Smooth muscle cell (in vitro differentiated cells): ENCODE results near the gene ACO2. TPM values are rescaled to one million over a fixed set of nuclear protein-coding genes. Genes with fewer than 3 reads are reported as not detected.

Experiments
- DNase-seq: peaks from one replicate; lab custom pipeline; 2025; ENCODE audit not compliant: unreplicated experiment; lab: John Stamatoyannopoulos, UW
- H2AFZ ChIP-seq: fragments of 200-600 bp; sonication (generic); 2 replicates; pipeline ENCODE4 v1.6.0; 2016; ENCODE audit warnings: antibody characterized with exemption, low read depth, mild to moderate bottlenecking
- H3F3A ChIP-seq: fragments of 200-600 bp; sonication (generic); 2 replicates; pipeline ENCODE4 v1.6.0; 2017; ENCODE audit warnings: antibody characterized with exemption, low read depth
- H3K27ac ChIP-seq: fragments of 200-600 bp; sonication (generic); 2 replicates; pipeline ENCODE4 v1.5.1; 2016; ENCODE audit warnings: low read depth, mild to moderate bottlenecking
- H3K27me3 ChIP-seq: fragments of 200-600 bp; sonication (generic); 2 replicates; pipeline ENCODE4 v1.6.1; 2016; ENCODE audit warnings: low read depth, mild to moderate bottlenecking
- H3K36me3 ChIP-seq: fragments of 200-600 bp; sonication (generic); 2 replicates; pipeline ENCODE4 v1.5.1; 2016; ENCODE audit warnings: low read depth
- H3K4me1 ChIP-seq: fragments of 200-600 bp; sonication (generic); 2 replicates; pipeline ENCODE4 v1.5.1; 2016; ENCODE audit warnings: low read depth
- H3K4me2 ChIP-seq: fragments of 200-600 bp; sonication (generic); 2 replicates; pipeline ENCODE4 v1.6.0; 2016; ENCODE audit warnings: mild to moderate bottlenecking
- H3K4me3 ChIP-seq: fragments of 200-600 bp; sonication (generic); 2 replicates; pipeline ENCODE4 v1.5.1; 2016; ENCODE audit warnings: mild to moderate bottlenecking
- H3K79me2 ChIP-seq: fragments of 200-600 bp; sonication (generic); 2 replicates; pipeline ENCODE4 v1.6.0; 2016; ENCODE audit warnings: low read depth, mild to moderate bottlenecking
- H3K9ac ChIP-seq: fragments of 200-600 bp; sonication (generic); 2 replicates; pipeline ENCODE4 v1.6.0; 2016; ENCODE audit warnings: low read depth
- H3K9me3 ChIP-seq: fragments of 200-600 bp; sonication (generic); replicated peaks from 2 replicates; pipeline ENCODE4 v1.5.1; 2016; ENCODE audit warnings: low read depth
- H4K20me1 ChIP-seq: fragments of 200-600 bp; sonication (generic); 2 replicates; pipeline ENCODE4 v1.6.0; 2016; ENCODE audit warnings: low read depth
- WGBS: methylation state at CpG from one replicate; pipeline ENCODE4 v1.1.7; 2016; ENCODE audit warnings: low lambda C conversion rate; 5-methylcytosine and 5-hydroxymethylcytosine counted together
- polyA plus RNA-seq: library from polyadenylated mRNA; unstranded; fragments of >200 nt; fragmentation: Nextera tagmentation; extraction: Ambion mirVana; gene quantifications from 2 replicates; pipeline ENCODE4 v1.2.1, GENCODE V29; 2016
- total RNA-seq: library from RNA; depleted of rRNA; stranded (reverse); fragments of >200 nt; gene quantifications from 2 replicates; pipeline ENCODE4 v1.2.3, GENCODE V29; 2014
- TF ChIP-seq, protein P1 (sequence below): fragments of 200-600 bp; sonication (generic); IDR thresholded peaks from 2 replicates; pipeline ENCODE4 v1.5.1; 2017; ENCODE audit warnings: borderline replicate concordance, mild to moderate bottlenecking, antibody characterized with exemption; ENCODE audit not compliant: insufficient read depth, poor library complexity, severe bottlenecking

ACO2 gene
- total and polyA plus RNA-seq, 2 experiments from 2014 or later = 33.0 to 72.1 TPM

DNA sequence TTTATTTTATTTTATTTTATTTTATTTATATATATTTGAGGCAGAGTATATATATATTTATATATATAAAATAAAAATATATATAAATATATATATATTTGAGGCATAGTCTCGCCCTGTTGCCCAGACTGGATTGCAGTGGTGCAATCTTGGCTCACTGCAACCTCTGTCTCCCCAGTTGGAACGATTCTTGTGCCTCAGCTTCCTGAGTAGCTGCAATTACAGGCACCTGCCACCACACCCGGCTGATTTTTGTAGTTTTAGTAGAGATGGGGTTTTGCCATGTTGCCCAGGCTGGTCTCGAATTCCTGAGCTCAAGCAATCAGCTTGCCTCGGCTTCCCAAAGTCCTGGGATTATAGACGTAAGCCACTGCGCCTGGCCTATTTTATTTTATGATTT lies 31.4 kb downstream of the ACO2 start:
- Histone ChIP-seq H3K79me2 (peaks cover 26% of the 10 kb centered on the region), H4K20me1 (peaks cover 75% of the 10 kb centered on the region), H3K27me3 (no peaks in the 10 kb centered on the region), H3K4me1 (no peaks in the 10 kb centered on the region), H3K9ac (no peak overlapping the region), H3K4me2 (no peak overlapping the region), H3K36me3 (no peaks in the 10 kb centered on the region), H2AFZ (no peak overlapping the region), H3F3A (no peaks in the 10 kb centered on the region), H3K9me3 (no peaks in the 10 kb centered on the region), H3K27ac (no peak overlapping the region), H3K4me3 (no peak overlapping the region)
- 95% methylated on average over 7 of the region's 7 CpGs for WGBS
- TF ChIP-seq, protein P1, sequence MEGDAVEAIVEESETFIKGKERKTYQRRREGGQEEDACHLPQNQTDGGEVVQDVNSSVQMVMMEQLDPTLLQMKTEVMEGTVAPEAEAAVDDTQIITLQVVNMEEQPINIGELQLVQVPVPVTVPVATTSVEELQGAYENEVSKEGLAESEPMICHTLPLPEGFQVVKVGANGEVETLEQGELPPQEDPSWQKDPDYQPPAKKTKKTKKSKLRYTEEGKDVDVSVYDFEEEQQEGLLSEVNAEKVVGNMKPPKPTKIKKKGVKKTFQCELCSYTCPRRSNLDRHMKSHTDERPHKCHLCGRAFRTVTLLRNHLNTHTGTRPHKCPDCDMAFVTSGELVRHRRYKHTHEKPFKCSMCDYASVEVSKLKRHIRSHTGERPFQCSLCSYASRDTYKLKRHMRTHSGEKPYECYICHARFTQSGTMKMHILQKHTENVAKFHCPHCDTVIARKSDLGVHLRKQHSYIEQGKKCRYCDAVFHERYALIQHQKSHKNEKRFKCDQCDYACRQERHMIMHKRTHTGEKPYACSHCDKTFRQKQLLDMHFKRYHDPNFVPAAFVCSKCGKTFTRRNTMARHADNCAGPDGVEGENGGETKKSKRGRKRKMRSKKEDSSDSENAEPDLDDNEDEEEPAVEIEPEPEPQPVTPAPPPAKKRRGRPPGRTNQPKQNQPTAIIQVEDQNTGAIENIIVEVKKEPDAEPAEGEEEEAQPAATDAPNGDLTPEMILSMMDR = no peak
- DNase-seq = no peak

DNA sequence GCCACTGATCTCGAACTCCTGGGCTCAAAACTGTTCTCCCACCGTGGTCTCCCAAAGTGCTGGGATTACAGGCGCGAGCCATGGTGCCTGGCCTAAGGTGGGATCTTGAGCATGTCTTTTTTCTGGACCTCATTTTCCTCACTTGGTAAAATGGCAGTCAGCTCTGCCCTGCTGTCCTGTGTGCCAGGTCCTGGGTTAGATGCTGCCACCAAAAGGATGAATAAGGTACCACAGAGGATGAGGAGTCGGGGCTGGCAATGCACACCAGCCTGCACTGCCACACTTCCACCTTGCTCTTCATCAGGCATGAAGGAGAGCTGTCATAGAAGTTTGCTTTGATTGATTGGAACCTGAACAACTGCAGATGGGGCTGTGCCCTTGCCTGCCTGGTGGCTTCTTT lies 32.3 kb downstream of the ACO2 start:
- no peak for DNase-seq
- H3K4me1 ChIP-seq = no peaks in the 10 kb centered on the region
- no peak overlapping the region for H3K4me2 ChIP-seq
- H3K4me3 ChIP-seq = no peak overlapping the region
- TF ChIP-seq, protein P1 = no peak
- H3K36me3 ChIP-seq = no peaks in the 10 kb centered on the region
- no peak overlapping the region for H3K27ac ChIP-seq
- H3K27me3 ChIP-seq = no peaks in the 10 kb centered on the region
- H3F3A ChIP-seq = no peaks in the 10 kb centered on the region
- WGBS = 96% methylated on average over 5 of the region's 5 CpGs
- peaks cover 72% of the 10 kb centered on the region for H4K20me1 ChIP-seq
- H3K9me3 ChIP-seq = no peaks in the 10 kb centered on the region
- peaks cover 21% of the 10 kb centered on the region for H3K79me2 ChIP-seq
- H2AFZ ChIP-seq = no peak overlapping the region
- H3K9ac ChIP-seq = no peak overlapping the region

DNA sequence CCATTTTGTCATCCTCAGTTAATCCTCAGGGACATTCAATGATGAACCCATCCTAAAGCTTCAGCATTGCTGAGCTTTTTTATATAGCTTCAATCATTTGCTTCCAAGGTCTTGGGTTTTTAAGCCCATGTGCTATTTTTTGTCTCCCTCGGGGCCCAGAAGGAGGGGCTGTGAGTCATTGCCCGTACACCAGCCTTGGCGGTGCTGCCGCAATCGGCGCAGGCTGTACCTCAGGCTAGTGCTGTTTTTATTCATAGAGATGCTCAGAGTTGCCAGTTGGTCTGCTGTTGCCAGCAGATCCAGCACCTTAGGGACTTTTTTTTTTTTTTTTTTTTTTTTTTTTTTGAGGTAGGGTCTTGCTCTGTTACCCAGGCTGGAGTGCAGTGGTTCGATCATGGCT lies 35.5 kb downstream of the ACO2 start:
- TF ChIP-seq, protein P1 = no peak
- H3K4me3 ChIP-seq = no peak overlapping the region
- no peaks in the 10 kb centered on the region for H3F3A ChIP-seq
- no peak overlapping the region for H3K9ac ChIP-seq
- H3K4me2 ChIP-seq = no peak overlapping the region
- no peaks in the 10 kb centered on the region for H3K4me1 ChIP-seq
- no peak for DNase-seq
- no peaks in the 10 kb centered on the region for H3K27me3 ChIP-seq
- H3K79me2 ChIP-seq = peaks cover 6% of the 10 kb centered on the region
- no peak overlapping the region for H3K27ac ChIP-seq
- peaks cover 55% of the 10 kb centered on the region for H4K20me1 ChIP-seq
- WGBS = 90% methylated on average over 7 of the region's 7 CpGs
- no peaks in the 10 kb centered on the region for H3K36me3 ChIP-seq
- no peak overlapping the region for H2AFZ ChIP-seq
- H3K9me3 ChIP-seq = no peaks in the 10 kb centered on the region

DNA sequence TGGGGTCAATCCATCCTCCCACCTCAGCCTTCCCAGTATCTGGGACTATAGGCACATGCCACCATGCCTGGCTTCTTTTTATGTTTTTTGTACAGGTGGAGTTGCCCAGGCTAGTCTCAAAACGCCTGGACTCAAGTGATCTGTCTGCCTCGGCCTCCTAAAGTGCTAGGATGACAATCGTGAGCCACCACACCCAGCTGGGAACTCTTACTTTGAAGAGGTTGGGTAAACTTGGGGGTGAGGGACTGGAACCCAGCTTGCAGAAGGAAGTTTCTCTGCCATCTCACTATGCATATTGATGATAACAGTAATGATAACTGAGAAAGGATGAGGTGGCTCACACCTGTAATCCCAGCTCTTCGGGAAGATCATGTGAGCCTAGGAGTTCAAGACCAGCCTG lies 35.9 kb downstream of the ACO2 start:
- no peak overlapping the region for H3K27ac ChIP-seq
- no peak overlapping the region for H3K4me2 ChIP-seq
- TF ChIP-seq, protein P1 = no peak
- no peaks in the 10 kb centered on the region for H3K36me3 ChIP-seq
- H2AFZ ChIP-seq = no peak overlapping the region
- no peak for DNase-seq
- WGBS = 93% methylated on average over 4 of the region's 4 CpGs
- no peaks in the 10 kb centered on the region for H3K9me3 ChIP-seq
- H3K4me3 ChIP-seq = no peak overlapping the region
- no peak overlapping the region for H3K9ac ChIP-seq
- H3K27me3 ChIP-seq = no peaks in the 10 kb centered on the region
- H3K79me2 ChIP-seq = peaks cover 6% of the 10 kb centered on the region
- no peaks in the 10 kb centered on the region for H3F3A ChIP-seq
- peaks cover 51% of the 10 kb centered on the region for H4K20me1 ChIP-seq
- H3K4me1 ChIP-seq = no peaks in the 10 kb centered on the region
